DND-41 (cell line): ENCODE results near the gene ATP10D.

Experiments used
- ATAC-seq: fragments of 200-7000 bp; cut with Tn5 transposase; 3 replicates; pipeline ENCODE4 v1.9.1; 2021; ENCODE audit warnings: low read depth; ENCODE audit not compliant: insufficient read depth
- DNase-seq: peaks from one replicate; pipeline ENCODE4 v3.0.0-alpha.2; 2020
- H2AFZ ChIP-seq: 2 replicates; pipeline ENCODE4 v1.6.0; 2012; ENCODE audit warnings: low read depth, low read length
- H3K27ac ChIP-seq: 2 replicates; pipeline ENCODE4 v1.5.1; 2012; ENCODE audit warnings: low read length, inconsistent platforms
- H3K27me3 ChIP-seq: fragments of 200-600 bp; sonication (generic); 2 replicates; pipeline ENCODE4 v1.6.0; 2012; ENCODE audit warnings: low read length, mild to moderate bottlenecking, inconsistent platforms; ENCODE audit not compliant: insufficient read depth, poor library complexity
- H3K36me3 ChIP-seq: 2 replicates; pipeline ENCODE4 v1.5.1; 2012; ENCODE audit warnings: low read length, inconsistent platforms; ENCODE audit not compliant: insufficient read depth
- H3K4me1 ChIP-seq: 2 replicates; pipeline ENCODE4 v1.5.1; 2012; ENCODE audit warnings: mild to moderate bottlenecking, low read length; ENCODE audit not compliant: insufficient read depth
- H3K4me2 ChIP-seq: 2 replicates; pipeline ENCODE4 v1.6.0; 2012; ENCODE audit warnings: mild to moderate bottlenecking, moderate library complexity, low read length, inconsistent platforms; ENCODE audit not compliant: insufficient read depth
- H3K4me3 ChIP-seq, 2 experiments: fragments of 200-600 bp in 1 of 2; shearing (Covaris generic) in 1 of 2; 2 replicates each; pipeline ENCODE4 v1.5.1; 2012 to 2016; ENCODE audit warnings: inconsistent platforms in 2 of 2, low read length in 2 of 2, mild to moderate bottlenecking in 2 of 2, low read depth in 1 of 2, moderate library complexity in 1 of 2
- H3K79me2 ChIP-seq: 2 replicates; pipeline ENCODE4 v1.6.0; 2012; ENCODE audit warnings: low read length, inconsistent platforms; ENCODE audit not compliant: insufficient read depth
- H3K9ac ChIP-seq: 2 replicates; pipeline ENCODE4 v1.6.0; 2012; ENCODE audit warnings: low read depth, mild to moderate bottlenecking, inconsistent platforms, low read length, moderate library complexity
- H3K9me3 ChIP-seq: 2 replicates; pipeline ENCODE4 v1.5.1; 2012; ENCODE audit warnings: low read length, moderate library complexity, mild to moderate bottlenecking, inconsistent platforms; ENCODE audit not compliant: insufficient read depth, severe bottlenecking
- H4K20me1 ChIP-seq: 2 replicates; pipeline ENCODE4 v1.6.0; 2012; ENCODE audit warnings: low read length; ENCODE audit not compliant: insufficient read depth
- CTCF ChIP-seq: IDR thresholded peaks from 2 replicates; pipeline ENCODE4 v1.5.1; 2012; ENCODE audit warnings: borderline replicate concordance, low read length, moderate library complexity, mild to moderate bottlenecking; ENCODE audit not compliant: poor library complexity, severe bottlenecking; ENCODE audit errors: extremely low read depth
- EZH2 ChIP-seq: IDR thresholded peaks from 3 replicates; pipeline ENCODE4 v1.6.1; 2012; ENCODE audit warnings: borderline replicate concordance, low read depth, mild to moderate bottlenecking, moderate library complexity, low read length, inconsistent platforms; ENCODE audit not compliant: severe bottlenecking

ATP10D gene

GRCh38 chr4:47577779-47578553 is 92.9 kb downstream of the ATP10D start:
- H3K36me3 ChIP-seq, result peaks cover 76% of the 10 kb centered on the region
- DNase-seq, result no peak

GRCh38 chr4:47579235-47579634 is 94.2 kb downstream of the ATP10D start:
- no peaks in the 10 kb centered on the region for H3K4me1 ChIP-seq
- H3K27ac ChIP-seq, result no peak overlapping the region
- H4K20me1 ChIP-seq, result no peaks in the 10 kb centered on the region
- H3K9ac ChIP-seq, result no peak overlapping the region
- ATAC-seq, result no peak
- TF ChIP-seq CTCF, result no peak
- DNase-seq, result no peak
- H3K79me2 ChIP-seq, result no peaks in the 10 kb centered on the region
- H2AFZ ChIP-seq, result no peak overlapping the region
- no peak overlapping the region for H3K4me3 ChIP-seq
- H3K4me2 ChIP-seq, result no peak overlapping the region
- peaks cover 80% of the 10 kb centered on the region for H3K36me3 ChIP-seq
- H3K27me3 ChIP-seq, result no peaks in the 10 kb centered on the region
- no peaks in the 10 kb centered on the region for H3K9me3 ChIP-seq

More at GRCh38 chr4:47577779-47578553, 92.9 kb downstream of the ATP10D start:
- no peak for ATAC-seq
- Histone ChIP-seq H4K20me1 (no peaks in the 10 kb centered on the region), H3K27me3 (no peaks in the 10 kb centered on the region), H2AFZ (no peak overlapping the region), H3K79me2 (no peaks in the 10 kb centered on the region), H3K4me3 (no peak overlapping the region), H3K4me2 (no peak overlapping the region), H3K9ac (no peak overlapping the region), H3K4me1 (no peaks in the 10 kb centered on the region), H3K27ac (no peak overlapping the region), H3K9me3 (no peaks in the 10 kb centered on the region)
- TF ChIP-seq CTCF, result no peak
- TF ChIP-seq EZH2, result no peak

GRCh38 chr4:47590325-47590724 is 105.2 kb downstream of the ATP10D start:
- Histone ChIP-seq H3K9ac (no peak overlapping the region), H3K79me2 (no peaks in the 10 kb centered on the region), H3K9me3 (peaks cover 4% of the 10 kb centered on the region)

More at GRCh38 chr4:47590325-47590724, 105.2 kb downstream of the ATP10D start:
- no peak overlapping the region for H2AFZ ChIP-seq
- H3K27me3 ChIP-seq, result no peaks in the 10 kb centered on the region
- peaks cover 72% of the 10 kb centered on the region for H3K36me3 ChIP-seq
- no peak for TF ChIP-seq EZH2
- no peak for TF ChIP-seq CTCF
- H3K4me3 ChIP-seq, result no peak overlapping the region
- no peaks in the 10 kb centered on the region for H3K4me1 ChIP-seq
- ATAC-seq, result no peak
- no peaks in the 10 kb centered on the region for H4K20me1 ChIP-seq
- H3K4me2 ChIP-seq, result no peak overlapping the region
- no peak overlapping the region for H3K27ac ChIP-seq
- DNase-seq, result no peak
